Activated CD4-positive, alpha-beta memory T cell treated with anti-CD3 and anti-CD28 coated beads, Interleukin-2, amount 10 ng/mL, durations not matched to agents 7 days and 5 days (primary cell): ENCODE data around the gene CPNE7. TPM values are rescaled to one million over a fixed set of nuclear protein-coding genes. Genes with fewer than 3 reads are reported as not detected.
"Not testable (repeated sequence)": the region's sequence is repeated elsewhere in the genome, so short reads cannot be mapped to it uniquely, and the experiment has no call there.

Experiments used
- CTCF ChIA-PET: fragments of 350-600 bp; sonication (Branson Sonifier 250); formaldehyde crosslinking; loops from one replicate; lab custom pipeline; 2021; ENCODE audit warnings: antibody characterized with exemption, inconsistent platforms; lab: Charles Lee
- POLR2A ChIA-PET: fragments of 350-600 bp; sonication (Branson Sonifier 250); formaldehyde crosslinking; loops from one replicate; lab custom pipeline; 2021; ENCODE audit warnings: antibody characterized with exemption; lab: Charles Lee
- DNase-seq: peaks from one replicate; pipeline ENCODE4 v3.0.0-alpha.2; 2020
- H3K27ac Mint-ChIP-seq: one replicate; pipeline ENCODE4 v1.8.0; 2021; ENCODE audit warnings: mild to moderate bottlenecking, mixed read lengths
- H3K27me3 Mint-ChIP-seq: one replicate; pipeline ENCODE4 v1.8.0; 2021; ENCODE audit warnings: mixed read lengths
- H3K36me3 Mint-ChIP-seq: one replicate; pipeline ENCODE4 v1.8.0; 2021; ENCODE audit warnings: low read depth, mixed read lengths
- H3K4me1 Mint-ChIP-seq: one replicate; pipeline ENCODE4 v1.8.0; 2021; ENCODE audit warnings: mixed read lengths
- H3K4me3 Mint-ChIP-seq: one replicate; pipeline ENCODE4 v1.8.0; 2021; ENCODE audit warnings: mild to moderate bottlenecking, mixed read lengths
- H3K9me3 Mint-ChIP-seq: one replicate; pipeline ENCODE4 v1.8.0; 2021; ENCODE audit warnings: mixed read lengths
- total RNA-seq, 2 experiments: library from RNA; stranded (reverse); gene quantifications; one replicate each; pipeline ENCODE4 v1.2.3, GENCODE V29; 2021

The CPNE7 gene
- total RNA-seq, 2 experiments from 2014 or later = 3.3 to 4.4 TPM

GRCh38 chr16:89563639-89564392, 11.7 kb upstream of the CPNE7 start:
- Mint-ChIP-seq H3K4me3 (no peak overlapping the region), H3K4me1 (peaks cover 54% of the 10 kb centered on the region), H3K36me3 (peaks cover 46% of the 10 kb centered on the region), H3K27me3 (no peaks in the 10 kb centered on the region), H3K27ac (peak overlapping the region; percentile 23), H3K9me3 (no peaks in the 10 kb centered on the region)
- ChIA-PET POLR2A (interaction anchor here (1.0 to 1.8 kb wide), 5 partner anchors 12 to 123 kb away, joined by 3 to 6 read pairs (median 3); partner anchors contain the start of genes CDK10, CHMP1A, CPNE7 and SPATA33), CTCF (interaction anchor here (1.4 kb wide), 1 partner anchor 137 kb away, joined by 4 read pairs; no protein-coding TSS in a partner anchor)
- DNase-seq = no peak

GRCh38 chr16:89564476-89565255, 10.9 kb upstream of the CPNE7 start:
- Mint-ChIP-seq H3K4me3 (no peak overlapping the region), H3K27me3 (no peaks in the 10 kb centered on the region), H3K36me3 (peaks cover 46% of the 10 kb centered on the region), H3K9me3 (no peaks in the 10 kb centered on the region), H3K4me1 (peaks cover 50% of the 10 kb centered on the region), H3K27ac (peak overlapping the region; percentile 23)
- POLR2A ChIA-PET = interaction anchor here (0.5 to 2.4 kb wide), 6 partner anchors 10 to 249 kb away, joined by 3 to 11 read pairs (median 4); partner anchors contain the start of genes CDK10 and CPNE7
- DNase-seq = no peak
- CTCF ChIA-PET = interaction anchor here (1.4 to 1.5 kb wide), 2 partner anchors 136 to 251 kb away, joined by 4 read pairs; no protein-coding TSS in a partner anchor

- peaks cover 49% of the 10 kb centered on the region for H3K4me1 Mint-ChIP-seq
- H3K9me3 Mint-ChIP-seq = no peaks in the 10 kb centered on the region
- no peak overlapping the region for H3K4me3 Mint-ChIP-seq
- H3K27me3 Mint-ChIP-seq = no peaks in the 10 kb centered on the region
- H3K36me3 Mint-ChIP-seq = peaks cover 46% of the 10 kb centered on the region
- ChIA-PET POLR2A (interaction anchor here (0.5 to 2.4 kb wide), 5 partner anchors 9 to 250 kb away, joined by 4 to 11 read pairs (median 4); partner anchors contain the start of genes CHMP1A, SPATA33 and SPG7), CTCF (interaction anchor here (1.0 to 1.5 kb wide), 4 partner anchors 16 to 296 kb away, joined by 3 to 7 read pairs (median 4); partner anchors contain the start of gene CDK10)
- no peak overlapping the region for H3K27ac Mint-ChIP-seq
- no peak for DNase-seq
Observed at GRCh38 chr16:89565256-89565505, 10.4 kb upstream of the CPNE7 start.

GRCh38 chr16:89565506-89566372, 9.8 kb upstream of the CPNE7 start:
- no peaks in the 10 kb centered on the region for H3K9me3 Mint-ChIP-seq
- H3K27me3 Mint-ChIP-seq = no peaks in the 10 kb centered on the region
- DNase-seq = peak; percentile 69
- ChIA-PET POLR2A (interaction anchor here (0.7 to 2.4 kb wide), 4 partner anchors 8 to 250 kb away, joined by 4 to 11 read pairs (median 4); partner anchors contain the start of genes CHMP1A, SPATA33 and SPG7), CTCF (interaction anchor here (1.0 to 1.5 kb wide), 4 partner anchors 16 to 295 kb away, joined by 3 to 7 read pairs (median 4); partner anchors contain the start of gene CDK10)
- H3K27ac Mint-ChIP-seq = peak overlapping the region; percentile 47
- peaks cover 49% of the 10 kb centered on the region for H3K4me1 Mint-ChIP-seq
- H3K4me3 Mint-ChIP-seq = peak overlapping the region; percentile 46
- H3K36me3 Mint-ChIP-seq = peaks cover 44% of the 10 kb centered on the region

- Mint-ChIP-seq H3K9me3 (no peaks in the 10 kb centered on the region), H3K4me1 (peaks cover 43% of the 10 kb centered on the region), H3K4me3 (no peak overlapping the region), H3K27ac (no peak overlapping the region), H3K27me3 (peaks cover 5% of the 10 kb centered on the region), H3K36me3 (peaks cover 26% of the 10 kb centered on the region)
- no peak for DNase-seq
- ChIA-PET POLR2A (no interaction called here), CTCF (no interaction called here)
Observed at GRCh38 chr16:89567656-89568594, 7.6 kb upstream of the CPNE7 start.

- Mint-ChIP-seq H3K4me3 (no peak overlapping the region), H3K27me3 (peaks cover 13% of the 10 kb centered on the region), H3K27ac (no peak overlapping the region), H3K9me3 (no peaks in the 10 kb centered on the region), H3K36me3 (peaks cover 8% of the 10 kb centered on the region), H3K4me1 (peaks cover 32% of the 10 kb centered on the region)
- CTCF ChIA-PET = no interaction called here
- DNase-seq = no peak
- POLR2A ChIA-PET = no interaction called here
Observed at GRCh38 chr16:89569506-89570341, 5.8 kb upstream of the CPNE7 start.

- Mint-ChIP-seq H3K9me3 (no peaks in the 10 kb centered on the region), H3K27ac (no peak overlapping the region), H3K36me3 (peaks cover 1% of the 10 kb centered on the region), H3K4me1 (peaks cover 25% of the 10 kb centered on the region), H3K4me3 (no peak overlapping the region), H3K27me3 (peaks cover 14% of the 10 kb centered on the region)
- CTCF ChIA-PET = no interaction called here
- no peak for DNase-seq
- POLR2A ChIA-PET = no interaction called here
Observed at GRCh38 chr16:89570342-89570923, 5.1 kb upstream of the CPNE7 start.

GRCh38 chr16:89570983-89571598, 4.5 kb upstream of the CPNE7 start:
- Mint-ChIP-seq H3K4me1 (peaks cover 19% of the 10 kb centered on the region), H3K27me3 (peaks cover 14% of the 10 kb centered on the region)
- DNase-seq, H3K27ac Mint-ChIP-seq, H3K36me3 Mint-ChIP-seq, CTCF ChIA-PET, H3K9me3 Mint-ChIP-seq, H3K4me3 Mint-ChIP-seq: not testable (repeated sequence)
- POLR2A ChIA-PET = interaction anchor here (1.4 kb wide), 1 partner anchor 10 kb away, joined by 4 read pairs; no protein-coding TSS in a partner anchor

- no peak overlapping the region for H3K27ac Mint-ChIP-seq
- H3K9me3 Mint-ChIP-seq = no peaks in the 10 kb centered on the region
- peaks cover 14% of the 10 kb centered on the region for H3K27me3 Mint-ChIP-seq
- ChIA-PET POLR2A (interaction anchor here (1.4 kb wide), 1 partner anchor 10 kb away, joined by 4 read pairs; no protein-coding TSS in a partner anchor), CTCF (no interaction called here)
- no peak overlapping the region for H3K4me3 Mint-ChIP-seq
- H3K4me1 Mint-ChIP-seq = peaks cover 15% of the 10 kb centered on the region
- DNase-seq = no peak
- H3K36me3 Mint-ChIP-seq = no peaks in the 10 kb centered on the region
Observed at GRCh38 chr16:89571636-89572035, 3.9 kb upstream of the CPNE7 start.

GRCh38 chr16:89572073-89572484, 3.5 kb upstream of the CPNE7 start:
- no peak overlapping the region for H3K4me3 Mint-ChIP-seq
- CTCF ChIA-PET = no interaction called here
- peaks cover 15% of the 10 kb centered on the region for H3K27me3 Mint-ChIP-seq
- POLR2A ChIA-PET = interaction anchor here (1.4 kb wide), 1 partner anchor 10 kb away, joined by 4 read pairs; no protein-coding TSS in a partner anchor
- H3K4me1 Mint-ChIP-seq = peaks cover 15% of the 10 kb centered on the region
- no peaks in the 10 kb centered on the region for H3K36me3 Mint-ChIP-seq
- no peak overlapping the region for H3K27ac Mint-ChIP-seq
- DNase-seq = no peak
- H3K9me3 Mint-ChIP-seq = no peaks in the 10 kb centered on the region
